HCT116 (cell line): Measurements from ENCODE around the gene IFITM2. TPM values are rescaled to one million over a fixed set of nuclear protein-coding genes. Genes with fewer than 3 reads are reported as not detected.
A peak's percentile ranks its signal among the peaks of the same experiment; 100 is the strongest.
"Not testable (repeated sequence)": the region's sequence is repeated elsewhere in the genome, so short reads cannot be mapped to it uniquely, and the experiment has no call there.

Source experiments
- ATAC-seq: fragments of 200-7000 bp; cut with Tn5 transposase; 2 replicates; pipeline ENCODE4 v1.9.1; 2020; ENCODE audit warnings: mild to moderate bottlenecking, moderate library complexity
- BruUV-seq: library from RNA; stranded (reverse); fragments of 400-500 nt; replicated peaks from 2 replicates; lab custom pipeline; 2021; lab: Mats Ljungman, UMichigan
- CTCF ChIA-PET: fragments of 300-600 bp; sonication (Branson Sonifier 250); formaldehyde crosslinking; loops from one replicate; lab custom pipeline; 2021; ENCODE audit warnings: antibody characterized with exemption; lab: Charles Lee
- POLR2A ChIA-PET: fragments of 300-600, 350-600 bp; sonication (Branson Sonifier 250); formaldehyde crosslinking; loops from one replicate; lab custom pipeline; 2021; ENCODE audit warnings: antibody characterized with exemption; lab: Charles Lee
- RAD21 ChIA-PET, 2 experiments: fragments of 300-600 bp; sonication (Branson Sonifier 250); formaldehyde crosslinking; loops; one replicate each; lab custom pipeline; 2023; ENCODE audit warnings: low total read pairs in 2 of 2; ENCODE audit not compliant: uncharacterized antibody in 2 of 2, unreplicated experiment in 2 of 2, low non-redundant PET in 1 of 2; lab: Charles Lee
- DNase-seq: peaks from one replicate; pipeline ENCODE4 v3.0.0-alpha.2; 2010; ENCODE audit warnings: low read depth, low spot score
- H2AFZ ChIP-seq: fragments of 200-600 bp; shearing (Covaris generic), sonication (generic); 2 replicates; pipeline ENCODE4 v1.6.1; 2017; ENCODE audit warnings: low read depth, mixed run types, mixed read lengths, antibody characterized with exemption, low read length; ENCODE audit not compliant: poor library complexity, severe bottlenecking
- H3K27ac ChIP-seq: 2 replicates; pipeline ENCODE4 v1.5.1; 2012; ENCODE audit warnings: low read depth, low read length
- H3K27me3 ChIP-seq: fragments of 200-600 bp; sonication (generic); 2 replicates; pipeline ENCODE4 v1.6.1; 2016; ENCODE audit warnings: mixed run types, low read length, mixed read lengths; ENCODE audit not compliant: insufficient read depth
- H3K36me3 ChIP-seq, 2 experiments: fragments of 200-500 bp in 1 of 2; fragments of 200-600 bp in 1 of 2; sonication (Bioruptor generic) in 1 of 2; sonication (generic) in 1 of 2; 2 replicates each; pipeline versions ENCODE4 v1.5.1 to v1.6.1; 2014 to 2016; ENCODE audit warnings: low read length in 2 of 2, inconsistent platforms in 1 of 2, mixed read lengths in 1 of 2, mixed run types in 1 of 2; ENCODE audit not compliant: insufficient read depth in 2 of 2, control insufficient read depth in 1 of 2
- H3K4me1 ChIP-seq, 2 experiments: fragments of 200-600 bp in 1 of 2; sonication (generic) in 1 of 2; 2 replicates each; pipeline versions ENCODE4 v1.5.1 to v1.6.1; 2012 to 2017; ENCODE audit warnings: low read length in 2 of 2, inconsistent platforms in 1 of 2, mild to moderate bottlenecking in 1 of 2, mixed read lengths in 1 of 2, mixed run types in 1 of 2, moderate library complexity in 1 of 2; ENCODE audit not compliant: insufficient read depth in 2 of 2, control insufficient read depth in 1 of 2
- H3K4me2 ChIP-seq: fragments of 200-600 bp; sonication (generic); 2 replicates; pipeline ENCODE4 v1.6.1; 2017; ENCODE audit warnings: mixed run types, low read length, mixed read lengths
- H3K4me3 ChIP-seq, 2 experiments: fragments of 200-600 bp in 1 of 2; sonication (generic) in 1 of 2; replicated peaks in 1 of 2; 2 replicates each; pipeline ENCODE4 v1.5.1; 2011 to 2016; ENCODE audit warnings: low read length in 2 of 2, control low read depth in 1 of 2, low read depth in 1 of 2, mild to moderate bottlenecking in 1 of 2, mixed read lengths in 1 of 2, mixed run types in 1 of 2
- H3K79me2 ChIP-seq: fragments of 200-600 bp; sonication (generic); 2 replicates; pipeline ENCODE4 v1.6.1; 2017; ENCODE audit warnings: mild to moderate bottlenecking, mixed run types, low read length, moderate library complexity, mixed read lengths; ENCODE audit not compliant: insufficient read depth
- H3K9ac ChIP-seq: fragments of 200-600 bp; sonication (generic); 2 replicates; pipeline ENCODE4 v1.6.1; 2016; ENCODE audit warnings: low read length, mixed read lengths
- H3K9me2 ChIP-seq: fragments of 200-600 bp; sonication (generic), shearing (Covaris generic); 2 replicates; pipeline ENCODE4 v1.6.1; 2017; ENCODE audit warnings: mixed run types, mild to moderate bottlenecking, moderate library complexity; ENCODE audit not compliant: insufficient read depth
- H3K9me3 ChIP-seq, 2 experiments: fragments of 200-500 bp in 1 of 2; fragments of 200-600 bp in 1 of 2; sonication (Bioruptor generic) in 1 of 2; sonication (generic) in 1 of 2; 2 replicates each; pipeline ENCODE4 v1.6.1; 2014 to 2017; ENCODE audit warnings: low read length in 2 of 2, mixed read lengths in 2 of 2, inconsistent platforms in 1 of 2, low read depth in 1 of 2, mild to moderate bottlenecking in 1 of 2, mixed run types in 1 of 2, moderate library complexity in 1 of 2; ENCODE audit not compliant: control insufficient read depth in 1 of 2, insufficient read depth in 1 of 2
- H4K20me1 ChIP-seq: fragments of 200-600 bp; sonication (generic), shearing (Covaris generic); 2 replicates; pipeline ENCODE4 v1.6.1; 2017; ENCODE audit warnings: mixed run types, mild to moderate bottlenecking, moderate library complexity; ENCODE audit not compliant: insufficient read depth
- EGR1 ChIP-seq: IDR thresholded peaks from 2 replicates; pipeline ENCODE4 v1.6.1; 2012; ENCODE audit warnings: low read depth
- SIN3A ChIP-seq: IDR thresholded peaks from 2 replicates; pipeline ENCODE4 v1.6.1; 2012; ENCODE audit warnings: low read depth
- SP1 ChIP-seq: IDR thresholded peaks from 2 replicates; pipeline ENCODE4 v1.6.1; 2012; ENCODE audit warnings: low read depth
- ZNF274 ChIP-seq: fragments of 200-500 bp; sonication (Bioruptor generic); IDR thresholded peaks from 2 replicates; pipeline ENCODE4 v1.6.1; 2014; ENCODE audit warnings: mild to moderate bottlenecking, low read depth, low read length, inconsistent platforms
- intact Hi-C: fragments of 100-400 bp; cut with micrococcal nuclease; formaldehyde crosslinking; loops from 2 replicates; pipeline ENCODE4 v1.10.0; 2022
- total RNA-seq: library from RNA; stranded (reverse); gene quantifications from one replicate; pipeline ENCODE4 v1.2.1, GENCODE V29; 2021; ENCODE audit not compliant: unreplicated experiment
- TF ChIP-seq, protein P1 (sequence below), 3 experiments: fragments of 200-600 bp in 1 of 3; sonication (generic) in 1 of 3; IDR thresholded peaks in 2 of 3; conservative IDR thresholded peaks in 1 of 3; 2 replicates each; pipeline ENCODE4 v1.5.1; 2012 to 2017; ENCODE audit warnings: low read depth in 2 of 3, low read length in 2 of 3, antibody characterized with exemption in 1 of 3, borderline replicate concordance in 1 of 3, control low read depth in 1 of 3, mild to moderate bottlenecking in 1 of 3, mixed read lengths in 1 of 3, mixed run types in 1 of 3, moderate library complexity in 1 of 3; ENCODE audit not compliant: insufficient read depth in 1 of 3

Gene IFITM2
- total RNA-seq, 1 experiment from 2014 or later: 106 TPM

DNA sequence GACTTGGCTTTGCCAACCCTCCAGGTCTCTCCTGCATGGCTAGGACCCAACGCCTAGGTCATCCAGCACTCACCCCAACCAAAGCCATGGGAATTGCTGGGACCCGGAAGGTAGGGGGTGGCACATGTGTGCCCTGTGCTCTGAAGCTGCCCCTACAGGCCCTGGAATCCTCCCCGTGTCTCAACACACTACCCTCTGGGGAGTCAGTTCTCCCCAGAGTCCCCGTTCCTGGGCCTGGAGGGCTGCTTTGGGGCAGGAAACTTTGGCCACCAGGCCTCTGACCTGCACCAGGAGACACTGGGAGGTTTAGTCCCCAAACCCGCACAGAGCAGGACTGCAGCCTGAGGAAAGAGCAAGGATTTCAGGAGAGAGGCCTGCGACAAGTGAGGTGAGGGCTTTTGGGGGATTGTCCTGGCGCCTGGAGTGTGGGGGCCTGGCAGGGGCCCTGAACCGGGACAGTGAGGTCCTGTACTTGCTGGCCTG, 5.7 kb downstream of the IFITM2 start (continued):
- TF ChIP-seq EGR1: no peak
- no peak for TF ChIP-seq ZNF274

DNA sequence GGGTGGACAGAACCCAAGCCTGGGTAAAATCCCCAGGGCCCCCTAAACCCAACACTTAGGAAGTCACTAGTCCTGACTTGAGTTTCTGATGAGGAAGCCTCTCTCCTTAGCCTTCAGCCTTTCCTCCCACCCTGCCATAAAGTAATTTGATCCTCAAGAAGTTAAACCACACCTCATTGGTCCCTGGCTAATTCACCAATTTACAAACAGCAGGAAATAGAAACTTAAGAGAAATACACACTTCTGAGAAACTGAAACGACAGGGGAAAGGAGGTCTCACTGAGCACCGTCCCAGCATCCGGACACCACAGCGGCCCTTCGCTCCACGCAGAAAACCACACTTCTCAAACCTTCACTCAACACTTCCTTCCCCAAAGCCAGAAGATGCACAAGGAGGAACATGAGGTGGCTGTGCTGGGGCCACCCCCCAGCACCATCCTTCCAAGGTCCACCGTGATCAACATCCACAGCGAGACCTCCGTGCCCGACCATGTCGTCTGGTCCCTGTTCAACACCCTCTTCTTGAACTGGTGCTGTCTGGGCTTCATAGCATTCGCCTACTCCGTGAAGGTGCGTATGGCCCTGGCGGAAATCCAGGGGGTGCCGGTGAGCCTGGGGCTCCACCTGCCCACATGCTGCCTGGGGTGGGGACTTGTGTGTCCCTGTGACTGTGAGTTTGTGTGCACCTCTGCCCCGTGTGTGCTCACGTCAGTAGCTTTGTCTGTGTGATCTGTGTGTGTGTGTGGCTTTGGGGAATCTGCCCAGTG, 6.4 kb downstream of the IFITM2 start, which contains the start of gene IFITM1:
Gene IFITM1 (plus strand): TSS at position 254 of the 767 bp plus-strand sequence. CDS start 131 bp downstream, at position 385.
- Histone ChIP-seq H3K4me3 (no peak within 1 kb of the TSS), H3K4me1 (peaks cover 21 to 23% of the 10 kb centered on the region in 2 experiments), H3K36me3 (no peaks in the 10 kb centered on the region), H2AFZ (no peak within 1 kb of the TSS), H3K79me2 (no peaks in the 10 kb centered on the region), H3K27ac (peak within 1 kb of the TSS; percentile 5; the same call in 1 of the 2 replicates), H3K27me3 (no peaks in the 10 kb centered on the region), H3K9me2 (no peaks in the 10 kb centered on the region), H3K9me3 (no peaks in the 10 kb centered on the region), H3K4me2 (peak within 1 kb of the TSS; percentile 37), H4K20me1 (no peaks in the 10 kb centered on the region), H3K9ac (no peak within 1 kb of the TSS)
- RAD21 ChIA-PET: no interaction called here
- POLR2A ChIA-PET: interaction anchor here (0.6 kb wide), 1 partner anchor 30 kb away, joined by 3 read pairs; no protein-coding TSS in a partner anchor
- intact Hi-C loops: no loop called here
- ATAC-seq (no peak), DNase-seq (no peak)
- no TSS peak for BruUV-seq
- CTCF ChIA-PET: interaction anchor here (1.6 kb wide), 1 partner anchor 42 kb away, joined by 6 read pairs; no protein-coding TSS in a partner anchor
- TF ChIP-seq SIN3A: no peak
- TF ChIP-seq EGR1: no peak
- TF ChIP-seq, protein P1, sequence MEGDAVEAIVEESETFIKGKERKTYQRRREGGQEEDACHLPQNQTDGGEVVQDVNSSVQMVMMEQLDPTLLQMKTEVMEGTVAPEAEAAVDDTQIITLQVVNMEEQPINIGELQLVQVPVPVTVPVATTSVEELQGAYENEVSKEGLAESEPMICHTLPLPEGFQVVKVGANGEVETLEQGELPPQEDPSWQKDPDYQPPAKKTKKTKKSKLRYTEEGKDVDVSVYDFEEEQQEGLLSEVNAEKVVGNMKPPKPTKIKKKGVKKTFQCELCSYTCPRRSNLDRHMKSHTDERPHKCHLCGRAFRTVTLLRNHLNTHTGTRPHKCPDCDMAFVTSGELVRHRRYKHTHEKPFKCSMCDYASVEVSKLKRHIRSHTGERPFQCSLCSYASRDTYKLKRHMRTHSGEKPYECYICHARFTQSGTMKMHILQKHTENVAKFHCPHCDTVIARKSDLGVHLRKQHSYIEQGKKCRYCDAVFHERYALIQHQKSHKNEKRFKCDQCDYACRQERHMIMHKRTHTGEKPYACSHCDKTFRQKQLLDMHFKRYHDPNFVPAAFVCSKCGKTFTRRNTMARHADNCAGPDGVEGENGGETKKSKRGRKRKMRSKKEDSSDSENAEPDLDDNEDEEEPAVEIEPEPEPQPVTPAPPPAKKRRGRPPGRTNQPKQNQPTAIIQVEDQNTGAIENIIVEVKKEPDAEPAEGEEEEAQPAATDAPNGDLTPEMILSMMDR (IDR thresholded peaks at IDR 0.05 in 2 of 3, conservative IDR thresholded peaks at IDR 0.05 in 1 of 3; ENCODE audit: borderline replicate concordance in 1 of 3, insufficient read depth in 1 of 3, low read depth in 2 of 3, low read length in 2 of 3): no peak
- no peak for TF ChIP-seq SP1

DNA sequence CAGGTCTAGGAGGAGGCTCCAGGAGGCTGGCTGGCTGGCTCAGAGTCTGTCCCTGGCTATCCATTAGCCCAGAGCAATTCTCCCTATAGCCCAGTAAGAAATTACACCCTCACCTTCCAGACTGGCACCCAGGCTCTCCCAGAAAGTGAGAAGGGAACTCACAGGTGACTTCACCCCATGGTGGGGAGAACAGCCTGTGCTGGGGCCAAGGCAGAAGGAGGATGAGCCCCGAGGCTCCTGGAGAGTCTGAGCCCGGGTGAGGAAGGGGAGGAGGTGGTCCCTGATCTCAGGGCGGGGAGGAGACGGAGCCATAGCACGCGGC, 6.9 kb downstream of the IFITM2 start:
- BruUV-seq, H3K4me2 ChIP-seq, H3K9ac ChIP-seq, intact Hi-C loops, ATAC-seq, RAD21 ChIA-PET, H3K9me3 ChIP-seq, H2AFZ ChIP-seq, H4K20me1 ChIP-seq, H3K27ac ChIP-seq, H3K79me2 ChIP-seq, H3K4me3 ChIP-seq, H3K27me3 ChIP-seq, DNase-seq, CTCF ChIA-PET, H3K9me2 ChIP-seq, H3K36me3 ChIP-seq: not testable (repeated sequence)
- POLR2A ChIA-PET: interaction anchor here (0.6 kb wide), 1 partner anchor 29 kb away, joined by 3 read pairs; no protein-coding TSS in a partner anchor
- peaks cover 16 to 17% of the 10 kb centered on the region in 2 experiments for H3K4me1 ChIP-seq
